HCT116 (cell line): ENCODE measurements around the gene UTP18. TPM values are rescaled to one million over a fixed set of nuclear protein-coding genes. Genes with fewer than 3 reads are reported as not detected.

Experiments
- ATAC-seq: fragments of 200-7000 bp; cut with Tn5 transposase; 2 replicates; pipeline ENCODE4 v1.9.1; 2020; ENCODE audit warnings: mild to moderate bottlenecking, moderate library complexity
- BruUV-seq: library from RNA; stranded (reverse); fragments of 400-500 nt; replicated peaks from 2 replicates; lab custom pipeline; 2021; lab: Mats Ljungman, UMichigan
- CTCF ChIA-PET: fragments of 300-600 bp; sonication (Branson Sonifier 250); formaldehyde crosslinking; loops from one replicate; lab custom pipeline; 2021; ENCODE audit warnings: antibody characterized with exemption; lab: Charles Lee
- POLR2A ChIA-PET: fragments of 300-600, 350-600 bp; sonication (Branson Sonifier 250); formaldehyde crosslinking; loops from one replicate; lab custom pipeline; 2021; ENCODE audit warnings: antibody characterized with exemption; lab: Charles Lee
- RAD21 ChIA-PET, 2 experiments: fragments of 300-600 bp; sonication (Branson Sonifier 250); formaldehyde crosslinking; loops; one replicate each; lab custom pipeline; 2023; ENCODE audit warnings: low total read pairs in 2 of 2; ENCODE audit not compliant: uncharacterized antibody in 2 of 2, unreplicated experiment in 2 of 2, low non-redundant PET in 1 of 2; lab: Charles Lee
- DNase-seq: peaks from one replicate; pipeline ENCODE4 v3.0.0-alpha.2; 2010; ENCODE audit warnings: low read depth, low spot score
- H2AFZ ChIP-seq: fragments of 200-600 bp; shearing (Covaris generic), sonication (generic); 2 replicates; pipeline ENCODE4 v1.6.1; 2017; ENCODE audit warnings: low read depth, mixed run types, mixed read lengths, antibody characterized with exemption, low read length; ENCODE audit not compliant: poor library complexity, severe bottlenecking
- H3K27ac ChIP-seq: 2 replicates; pipeline ENCODE4 v1.5.1; 2012; ENCODE audit warnings: low read depth, low read length
- H3K27me3 ChIP-seq: fragments of 200-600 bp; sonication (generic); 2 replicates; pipeline ENCODE4 v1.6.1; 2016; ENCODE audit warnings: mixed run types, low read length, mixed read lengths; ENCODE audit not compliant: insufficient read depth
- H3K36me3 ChIP-seq, 2 experiments: fragments of 200-500 bp in 1 of 2; fragments of 200-600 bp in 1 of 2; sonication (Bioruptor generic) in 1 of 2; sonication (generic) in 1 of 2; 2 replicates each; pipeline versions ENCODE4 v1.5.1 to v1.6.1; 2014 to 2016; ENCODE audit warnings: low read length in 2 of 2, inconsistent platforms in 1 of 2, mixed read lengths in 1 of 2, mixed run types in 1 of 2; ENCODE audit not compliant: insufficient read depth in 2 of 2, control insufficient read depth in 1 of 2
- H3K4me1 ChIP-seq, 2 experiments: fragments of 200-600 bp in 1 of 2; sonication (generic) in 1 of 2; 2 replicates each; pipeline versions ENCODE4 v1.5.1 to v1.6.1; 2012 to 2017; ENCODE audit warnings: low read length in 2 of 2, inconsistent platforms in 1 of 2, mild to moderate bottlenecking in 1 of 2, mixed read lengths in 1 of 2, mixed run types in 1 of 2, moderate library complexity in 1 of 2; ENCODE audit not compliant: insufficient read depth in 2 of 2, control insufficient read depth in 1 of 2
- H3K4me2 ChIP-seq: fragments of 200-600 bp; sonication (generic); 2 replicates; pipeline ENCODE4 v1.6.1; 2017; ENCODE audit warnings: mixed run types, low read length, mixed read lengths
- H3K4me3 ChIP-seq, 2 experiments: fragments of 200-600 bp in 1 of 2; sonication (generic) in 1 of 2; replicated peaks in 1 of 2; 2 replicates each; pipeline ENCODE4 v1.5.1; 2011 to 2016; ENCODE audit warnings: low read length in 2 of 2, control low read depth in 1 of 2, low read depth in 1 of 2, mild to moderate bottlenecking in 1 of 2, mixed read lengths in 1 of 2, mixed run types in 1 of 2
- H3K79me2 ChIP-seq: fragments of 200-600 bp; sonication (generic); 2 replicates; pipeline ENCODE4 v1.6.1; 2017; ENCODE audit warnings: mild to moderate bottlenecking, mixed run types, low read length, moderate library complexity, mixed read lengths; ENCODE audit not compliant: insufficient read depth
- H3K9ac ChIP-seq: fragments of 200-600 bp; sonication (generic); 2 replicates; pipeline ENCODE4 v1.6.1; 2016; ENCODE audit warnings: low read length, mixed read lengths
- H3K9me2 ChIP-seq: fragments of 200-600 bp; sonication (generic), shearing (Covaris generic); 2 replicates; pipeline ENCODE4 v1.6.1; 2017; ENCODE audit warnings: mixed run types, mild to moderate bottlenecking, moderate library complexity; ENCODE audit not compliant: insufficient read depth
- H3K9me3 ChIP-seq, 2 experiments: fragments of 200-500 bp in 1 of 2; fragments of 200-600 bp in 1 of 2; sonication (Bioruptor generic) in 1 of 2; sonication (generic) in 1 of 2; 2 replicates each; pipeline ENCODE4 v1.6.1; 2014 to 2017; ENCODE audit warnings: low read length in 2 of 2, mixed read lengths in 2 of 2, inconsistent platforms in 1 of 2, low read depth in 1 of 2, mild to moderate bottlenecking in 1 of 2, mixed run types in 1 of 2, moderate library complexity in 1 of 2; ENCODE audit not compliant: control insufficient read depth in 1 of 2, insufficient read depth in 1 of 2
- H4K20me1 ChIP-seq: fragments of 200-600 bp; sonication (generic), shearing (Covaris generic); 2 replicates; pipeline ENCODE4 v1.6.1; 2017; ENCODE audit warnings: mixed run types, mild to moderate bottlenecking, moderate library complexity; ENCODE audit not compliant: insufficient read depth
- CBX3 ChIP-seq: IDR thresholded peaks from 2 replicates; pipeline ENCODE4 v1.6.1; 2012; ENCODE audit warnings: low read depth
- CEBPB ChIP-seq: IDR thresholded peaks from 2 replicates; pipeline ENCODE4 v1.6.1; 2012; ENCODE audit warnings: low read depth
- EGR1 ChIP-seq: IDR thresholded peaks from 2 replicates; pipeline ENCODE4 v1.6.1; 2012; ENCODE audit warnings: low read depth
- EZH2 ChIP-seq: fragments of 200-600 bp; sonication (generic); IDR thresholded peaks from 2 replicates; pipeline ENCODE4 v1.6.1; 2017; ENCODE audit warnings: antibody characterized with exemption, mixed run types
- EZH2phosphoT487 ChIP-seq: fragments of 200-600 bp; IDR thresholded peaks from 2 replicates; pipeline ENCODE4 v1.6.1; 2018; ENCODE audit warnings: antibody characterized with exemption, borderline replicate concordance
- JUND ChIP-seq: IDR thresholded peaks from 2 replicates; pipeline ENCODE4 v1.6.1; 2012
- POLR2A ChIP-seq: IDR thresholded peaks from 2 replicates; pipeline ENCODE4 v1.7.0; 2011; ENCODE audit warnings: borderline replicate concordance; ENCODE audit not compliant: insufficient read depth, insufficient read length; ENCODE audit errors: extremely low read depth
- POLR2AphosphoS5 ChIP-seq: IDR thresholded peaks from 2 replicates; pipeline ENCODE4 v1.6.1; 2011; ENCODE audit warnings: mild to moderate bottlenecking, low read depth, low read length, moderate library complexity
- REST ChIP-seq: IDR thresholded peaks from 2 replicates; pipeline ENCODE4 v1.6.1; 2012; ENCODE audit warnings: low read depth
- SIN3A ChIP-seq: IDR thresholded peaks from 2 replicates; pipeline ENCODE4 v1.6.1; 2012; ENCODE audit warnings: low read depth
- SP1 ChIP-seq: IDR thresholded peaks from 2 replicates; pipeline ENCODE4 v1.6.1; 2012; ENCODE audit warnings: low read depth
- ZFX ChIP-seq: fragments of 450-650 bp; IDR thresholded peaks from 2 replicates; pipeline ENCODE4 v1.6.1; 2017
- intact Hi-C: fragments of 100-400 bp; cut with micrococcal nuclease; formaldehyde crosslinking; loops from 2 replicates; pipeline ENCODE4 v1.10.0; 2022
- total RNA-seq: library from RNA; stranded (reverse); gene quantifications from one replicate; pipeline ENCODE4 v1.2.1, GENCODE V29; 2021; ENCODE audit not compliant: unreplicated experiment

The UTP18 gene
- total RNA-seq, 1 experiment from 2014 or later: 92.6 TPM

DNA sequence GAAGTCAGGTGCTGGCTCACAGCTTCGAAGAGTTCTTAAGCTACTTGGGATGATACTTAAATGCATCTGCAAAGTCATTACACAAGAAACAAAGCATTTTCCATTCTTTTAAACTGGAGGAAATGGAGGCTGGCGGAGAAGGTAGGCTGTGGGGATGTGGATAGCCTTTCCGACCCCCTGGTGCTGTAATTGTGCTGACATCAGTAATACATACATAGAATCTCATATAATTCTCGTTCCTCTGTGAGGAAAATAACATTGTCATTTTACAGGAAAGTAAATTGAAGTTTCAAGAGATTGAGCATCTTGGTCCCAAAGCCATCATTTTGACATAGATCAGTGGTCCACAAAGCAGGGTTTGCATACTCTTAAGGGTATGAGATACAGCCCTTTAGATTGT lies 39.5 kb downstream of the UTP18 start:
- CTCF ChIA-PET: interaction anchor here (1.1 to 2.5 kb wide), 4 partner anchors 9 to 340 kb away, joined by 4 to 15 read pairs (median 5); no protein-coding TSS in a partner anchor

More for the DNA sequence above, 39.5 kb downstream of the UTP18 start:
- no peak for DNase-seq
- Histone ChIP-seq H3K9me2 (no peaks in the 10 kb centered on the region), H3K79me2 (peaks cover 8% of the 10 kb centered on the region; the same call in 1 of the 2 replicates), H3K9me3 (no peaks in the 10 kb centered on the region), H4K20me1 (no peaks in the 10 kb centered on the region), H3K4me1 (no peaks in the 10 kb centered on the region), H3K36me3 (peaks cover 0 to 8% of the 10 kb centered on the region in 2 experiments; a peak in 2 of 4 replicates), H3K4me3 (no peak overlapping the region), H3K27me3 (no peaks in the 10 kb centered on the region), H3K4me2 (no peak overlapping the region), H3K27ac (no peak overlapping the region), H2AFZ (no peak overlapping the region), H3K9ac (no peak overlapping the region)
- ATAC-seq: no peak
- BruUV-seq: TSS peak; percentile 18
- intact Hi-C loops: no loop called here
- TF ChIP-seq ZFX: no peak
- TF ChIP-seq POLR2A: no peak
- TF ChIP-seq EZH2: no peak
- no peak for TF ChIP-seq REST
- TF ChIP-seq EGR1: no peak
- TF ChIP-seq SP1: no peak
- no peak for TF ChIP-seq EZH2phosphoT487
- TF ChIP-seq CEBPB: no peak
- no peak for TF ChIP-seq SIN3A
- TF ChIP-seq JUND: no peak
- TF ChIP-seq POLR2AphosphoS5: no peak
- no peak for TF ChIP-seq CBX3
- POLR2A ChIA-PET: no interaction called here
- RAD21 ChIA-PET: no interaction called here
